NCI-H2107 treated with DMSO at 0.1 percent for 48 hours (cell line): ENCODE measurements around the gene HPN.
A peak's percentile ranks its signal among the peaks of the same experiment; 100 is the strongest.
"Not testable (repeated sequence)": the region's sequence is repeated elsewhere in the genome, so short reads cannot be mapped to it uniquely, and the experiment has no call there.

Source experiments
- DNase-seq: peaks from one replicate; lab custom pipeline; 2025; ENCODE audit not compliant: unreplicated experiment; lab: John Stamatoyannopoulos, UW

Gene HPN

DNA sequence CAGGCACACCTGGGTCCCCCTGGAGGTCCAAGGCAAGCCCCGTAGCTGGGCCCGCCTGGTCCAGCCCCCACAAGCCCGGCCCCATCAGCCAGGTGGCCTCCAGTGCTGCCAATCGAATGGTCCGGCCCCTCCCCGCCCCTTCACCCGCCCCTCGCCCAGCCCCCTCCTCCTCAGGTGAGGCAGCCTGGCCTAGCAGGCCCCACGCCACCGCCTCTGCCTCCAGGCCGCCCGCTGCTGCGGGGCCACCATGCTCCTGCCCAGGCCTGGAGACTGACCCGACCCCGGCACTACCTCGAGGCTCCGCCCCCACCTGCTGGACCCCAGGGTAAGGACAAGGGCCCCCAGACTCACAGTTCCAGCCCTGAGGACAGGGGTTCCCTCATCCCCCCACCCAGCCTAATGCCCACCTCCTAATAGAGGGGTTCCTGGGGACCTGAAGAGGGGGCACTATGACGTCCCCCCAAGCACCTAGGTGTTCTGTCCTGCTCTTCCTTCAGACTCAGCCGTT, at the start of gene HPN:
HPN (plus strand) TSS at position 174 of the 508 bp plus-strand sequence. CDS start 786 bp downstream, outside the sequence.
- no peak for DNase-seq

DNA sequence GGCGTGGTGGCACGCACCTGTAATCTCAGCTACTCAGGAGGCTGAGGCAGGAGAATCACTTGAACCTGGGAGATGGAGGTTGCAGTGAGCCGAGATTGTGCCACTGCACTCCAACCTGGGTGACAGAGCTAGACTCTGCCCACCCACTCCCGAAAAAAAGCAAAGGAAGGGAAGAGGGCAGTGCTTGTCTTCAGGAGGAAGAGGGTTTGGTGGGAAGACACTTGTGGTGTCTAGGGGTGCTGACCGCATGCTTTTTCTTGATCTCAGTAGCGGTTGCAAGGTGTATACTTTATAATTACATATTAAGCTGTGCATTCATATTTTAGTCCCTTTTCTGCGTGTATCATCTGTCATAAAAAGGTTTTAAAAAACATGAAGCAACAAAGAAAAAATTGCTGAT, 48.9 kb upstream of the HPN start:
- DNase-seq = not testable (repeated sequence)

DNA sequence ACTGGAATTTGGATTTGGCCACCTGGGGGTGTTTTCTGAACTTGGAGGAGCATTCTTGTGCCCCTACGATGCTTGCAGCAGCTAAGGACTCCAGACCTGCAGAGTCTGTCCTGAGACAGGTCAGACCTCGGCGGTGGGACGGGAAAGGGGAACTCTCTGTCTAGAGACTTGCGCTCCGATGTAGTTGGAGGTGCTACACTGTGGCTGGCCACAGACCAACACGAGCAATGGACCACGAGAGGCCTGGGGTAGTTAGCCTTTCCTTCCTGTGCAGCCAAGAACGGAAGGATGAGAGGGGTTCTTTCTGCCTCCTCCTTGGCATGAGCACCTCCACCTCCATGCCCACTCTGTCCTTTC, 47.3 kb upstream of the HPN start:
- no peak for DNase-seq

DNA sequence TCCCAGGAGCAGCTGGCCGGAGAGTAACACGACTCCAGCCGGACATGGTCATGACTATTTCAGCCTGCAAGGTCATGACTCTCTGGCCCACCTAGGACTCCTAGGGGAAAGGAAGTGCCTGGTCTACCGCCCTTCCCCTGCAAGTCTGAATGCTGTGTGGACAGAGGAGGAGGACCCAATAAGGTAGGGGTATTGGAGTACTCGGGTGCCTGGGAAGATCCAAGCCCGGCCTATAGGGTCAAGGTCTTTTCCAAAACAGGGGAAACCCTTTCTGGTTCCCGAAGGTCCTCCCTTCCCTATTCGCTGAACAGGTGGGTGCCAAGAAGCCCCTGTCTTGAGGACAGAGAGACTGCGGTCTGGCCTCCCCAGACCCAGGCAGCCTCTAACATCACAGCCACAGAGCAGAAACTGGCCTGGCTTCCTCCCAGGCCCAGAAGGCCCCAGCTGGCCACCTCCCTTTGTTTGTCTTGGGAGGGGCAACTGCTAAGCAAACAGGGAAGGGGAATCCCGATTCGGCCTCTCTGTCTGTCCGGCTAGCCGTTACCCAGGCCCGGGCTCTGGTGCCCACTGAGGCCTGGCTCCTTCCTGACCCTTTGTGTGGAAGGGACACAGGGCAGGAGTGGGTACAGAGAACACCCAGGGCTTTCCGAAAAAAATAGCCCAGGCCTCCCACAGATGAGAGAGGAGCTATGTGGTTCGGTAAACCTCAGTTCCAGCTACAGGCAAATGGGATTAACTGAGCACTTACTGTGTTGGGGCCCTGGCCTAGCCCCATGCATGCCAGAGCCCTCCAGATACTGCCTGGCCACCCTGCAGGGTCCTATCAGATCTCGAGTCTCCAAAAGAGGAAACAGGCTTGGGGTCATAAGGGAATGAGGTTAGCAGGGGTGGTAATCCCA, 46.6 kb upstream of the HPN start:
- DNase-seq = no peak

DNA sequence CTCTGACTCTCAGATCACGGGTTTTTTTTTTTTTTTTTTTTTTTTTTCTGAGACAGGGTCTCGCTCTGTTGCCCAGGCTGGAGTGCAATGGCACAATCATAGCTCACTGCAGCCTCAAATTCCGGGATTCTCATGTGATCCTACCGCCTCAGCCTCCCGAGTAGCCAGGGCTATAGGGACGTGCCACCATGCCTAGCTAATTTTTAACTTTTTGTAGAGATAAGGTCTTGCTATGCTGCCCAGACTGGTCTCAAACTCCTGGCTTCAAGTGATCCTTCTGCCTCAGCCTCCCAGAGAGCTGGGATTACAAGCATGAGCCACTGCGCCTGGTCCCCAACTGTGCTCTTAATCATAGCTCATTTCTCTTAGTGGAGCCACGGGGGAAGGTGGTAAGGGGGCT, 46.0 kb upstream of the HPN start:
- no peak for DNase-seq

DNA sequence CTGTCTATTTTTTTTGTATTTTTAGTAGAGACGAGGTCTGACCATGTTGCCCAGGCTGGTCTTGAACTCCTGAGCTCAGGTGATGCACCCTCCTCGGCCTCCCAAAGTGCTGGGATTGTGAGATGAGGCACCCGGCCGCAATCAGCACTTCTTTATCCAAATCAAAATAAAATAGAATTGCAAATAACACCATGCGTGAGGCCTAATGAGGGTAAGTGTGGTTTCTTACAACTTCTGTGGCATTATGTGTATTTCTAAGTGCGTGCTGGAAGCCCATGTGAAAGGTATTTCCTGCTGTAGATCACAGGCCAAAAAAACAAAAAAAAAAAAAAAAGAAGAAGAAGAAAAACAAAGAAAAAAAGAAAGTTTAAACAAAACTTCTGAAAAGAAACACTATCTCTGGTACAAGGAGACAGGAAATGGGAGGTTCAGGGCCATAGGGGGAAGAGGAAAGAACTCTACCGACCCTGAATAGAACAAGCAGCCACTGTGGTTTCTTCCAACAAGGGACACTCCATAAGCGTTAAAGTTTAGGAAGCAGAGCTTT, 44.4 kb upstream of the HPN start:
- DNase-seq = no peak

DNA sequence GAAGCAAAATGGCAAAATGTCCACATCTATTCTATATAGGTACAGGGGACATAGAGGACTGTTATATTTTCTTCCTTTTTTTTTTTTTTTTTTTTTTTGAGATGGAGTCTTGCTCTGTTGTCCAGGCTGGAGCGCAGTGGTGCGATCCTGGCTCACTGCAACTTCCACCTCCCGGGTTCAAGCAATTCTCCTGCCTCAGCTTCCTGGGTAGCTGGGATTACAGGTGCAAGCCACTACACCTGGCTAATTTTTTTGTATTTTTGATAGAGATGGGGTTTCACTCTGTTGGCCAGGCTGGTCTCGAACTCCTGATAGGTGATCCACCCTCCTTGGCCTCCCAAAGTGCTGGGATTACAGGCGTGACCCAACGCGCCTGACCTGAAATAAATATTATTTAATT, 43.3 kb upstream of the HPN start:
- DNase-seq = not testable (repeated sequence)

DNA sequence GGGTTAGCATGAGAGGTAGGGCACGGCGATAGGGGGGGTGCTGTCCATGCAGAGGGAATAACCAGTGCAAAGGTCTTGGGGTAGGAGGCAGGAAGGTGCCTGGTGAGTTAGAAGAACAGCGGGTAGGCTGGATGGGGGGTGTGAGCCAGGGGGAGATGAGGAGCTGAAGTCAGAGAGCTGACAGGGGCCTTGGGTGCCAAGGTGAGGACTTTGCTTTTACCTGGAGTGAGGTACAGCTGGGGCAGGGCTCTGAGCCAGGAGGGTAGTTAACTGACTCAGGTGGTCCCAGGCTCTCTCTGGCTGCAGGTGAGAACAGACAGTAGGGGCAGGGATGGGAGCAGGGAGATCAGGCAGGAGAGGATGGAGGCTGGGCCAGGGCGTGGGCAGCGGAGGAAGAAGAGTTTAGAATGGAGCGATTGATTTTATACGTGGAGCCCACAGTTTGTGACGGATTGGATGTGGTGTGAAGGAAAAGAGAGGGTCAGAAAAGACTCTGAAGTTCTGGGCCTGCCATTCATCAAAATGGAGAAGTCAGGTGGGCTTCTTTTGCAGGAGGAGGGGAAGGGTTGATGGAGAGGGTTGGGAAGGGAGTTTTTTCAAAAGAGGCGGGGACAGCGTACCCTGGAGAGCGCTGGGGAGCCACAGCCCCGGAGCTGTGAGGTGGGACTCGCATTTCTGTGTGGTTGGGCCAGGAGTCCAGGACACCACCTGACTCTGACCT, 42.6 kb upstream of the HPN start:
- no peak for DNase-seq

DNA sequence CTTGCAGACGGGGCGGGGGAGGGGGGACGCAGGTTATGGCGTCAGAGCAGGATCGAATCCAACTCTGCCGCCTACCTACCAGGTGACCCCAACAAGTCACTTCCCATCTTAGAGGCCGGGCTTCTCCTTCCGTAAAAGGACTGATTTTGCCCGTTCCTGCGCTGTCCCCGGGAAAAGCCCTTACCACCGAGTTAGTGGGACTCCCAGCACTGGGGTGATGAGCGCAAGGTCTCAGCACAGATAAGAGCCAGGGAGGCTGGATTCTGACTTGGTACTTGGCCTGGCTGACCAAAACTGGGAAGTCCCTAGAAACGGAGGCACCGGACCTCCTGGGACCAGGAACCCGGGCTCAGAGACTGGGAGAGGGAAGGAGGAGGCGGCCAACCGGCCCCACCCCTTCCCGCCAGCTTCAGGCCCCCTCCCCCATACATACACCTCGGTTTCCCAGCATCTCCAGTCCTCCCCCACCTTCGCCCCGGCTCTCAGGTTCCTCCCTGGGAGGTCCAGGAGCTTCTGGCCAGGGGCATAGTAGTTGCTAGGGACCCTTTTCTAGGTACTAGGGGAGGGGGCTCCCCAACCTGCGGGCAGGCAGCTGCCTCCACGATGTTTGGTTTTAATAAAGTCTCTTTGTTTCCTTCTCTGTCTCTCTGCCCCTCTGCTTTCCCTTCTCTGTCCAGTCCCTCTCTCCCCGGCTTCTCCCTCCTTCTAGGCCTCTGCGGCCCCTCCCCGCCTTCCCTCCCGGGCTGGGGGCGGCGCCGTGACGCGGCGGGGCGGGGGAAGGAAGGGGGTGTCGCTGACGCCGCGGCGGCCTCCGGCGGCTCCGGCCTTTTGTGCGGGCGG, 41.8 kb upstream of the HPN start, which contains the start of gene GRAMD1A:
GRAMD1A (plus strand) TSS at position 826 of the 840 bp plus-strand sequence. CDS start 156 bp downstream, outside the sequence.
- peak; percentile 31 for DNase-seq

DNA sequence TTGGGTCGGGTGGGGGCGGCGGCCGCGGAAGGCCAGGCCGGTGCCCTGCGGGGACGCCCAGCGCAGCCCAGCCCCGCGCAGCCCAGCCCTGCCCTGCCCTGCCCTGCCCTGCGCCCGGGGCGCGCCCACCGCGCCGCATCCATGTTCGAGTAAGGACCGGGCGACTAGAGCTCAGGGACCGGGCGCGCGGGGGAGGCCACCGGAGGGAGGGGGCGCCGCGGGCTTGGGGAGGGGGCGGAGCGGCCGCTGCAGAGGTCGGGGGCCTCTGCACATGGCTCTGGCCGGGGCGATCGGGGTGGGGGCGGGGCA, 41.2 kb upstream of the HPN start:
- no peak for DNase-seq

DNA sequence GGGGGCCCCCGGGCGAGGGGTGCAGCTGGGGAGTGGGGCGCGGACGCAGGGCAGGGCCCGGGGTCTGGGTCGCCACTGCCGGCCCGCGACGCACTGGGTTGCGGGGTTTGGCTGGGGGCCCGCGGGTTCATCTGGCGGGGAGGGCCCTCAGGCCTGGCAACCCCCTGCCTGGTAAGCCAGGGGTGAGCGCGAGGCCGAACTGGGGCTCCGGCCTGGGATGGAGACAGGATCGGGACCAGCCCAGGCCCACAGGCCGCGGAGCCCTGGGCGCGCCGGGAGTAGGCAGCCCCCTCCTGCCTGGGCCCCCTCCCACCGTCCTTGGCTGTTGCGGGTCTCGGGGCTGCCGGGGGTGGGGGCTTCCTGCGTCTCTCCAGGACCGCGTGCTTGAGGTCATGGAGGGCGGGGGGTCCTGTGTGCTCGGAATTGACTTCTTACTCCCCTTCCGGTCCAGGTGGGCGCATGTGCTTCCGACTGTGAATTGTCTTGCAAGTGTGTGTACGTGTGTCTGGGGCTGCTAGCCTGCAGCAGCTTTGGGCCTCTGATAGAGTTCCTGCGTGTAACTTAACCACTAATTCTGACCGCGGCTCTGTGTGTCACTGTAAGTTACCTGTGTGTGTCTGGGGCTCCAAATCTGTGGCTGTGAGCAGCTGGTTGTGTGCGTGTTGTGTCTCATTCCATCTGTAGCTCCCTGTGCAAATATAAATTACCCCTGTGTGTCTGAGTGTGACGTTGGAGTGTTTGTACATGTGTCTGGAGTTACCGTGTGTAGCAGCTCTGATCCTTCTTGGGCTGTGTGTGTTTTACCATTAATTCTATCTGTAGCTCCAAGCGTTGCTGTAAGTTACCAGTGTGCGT, 40.6 kb upstream of the HPN start:
- DNase-seq = peak; percentile 10

DNA sequence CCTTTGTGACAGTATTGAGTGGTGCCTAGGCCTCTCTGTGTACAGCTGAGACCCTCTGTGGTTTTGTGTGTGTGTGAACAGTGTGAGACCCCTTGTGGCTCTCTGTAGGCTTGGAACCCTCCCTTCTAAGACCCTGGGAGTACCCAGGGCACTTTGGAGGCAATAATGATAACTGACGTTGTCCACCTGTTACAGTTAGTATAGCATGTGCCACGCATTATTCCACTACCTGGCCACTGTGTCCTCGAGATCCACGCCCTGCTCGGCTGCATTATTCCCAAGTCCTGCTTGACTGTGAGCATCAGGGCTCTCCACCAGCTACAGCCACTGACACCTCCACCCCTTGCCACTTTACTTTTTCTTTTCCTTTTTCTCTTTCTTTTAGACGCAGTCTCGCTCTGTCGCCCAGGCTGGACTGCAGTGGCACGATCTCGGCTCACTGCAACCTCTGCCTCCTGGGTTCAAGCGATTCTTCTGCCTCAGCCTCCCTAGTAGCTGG, 39.4 kb upstream of the HPN start:
- DNase-seq = no peak

DNA sequence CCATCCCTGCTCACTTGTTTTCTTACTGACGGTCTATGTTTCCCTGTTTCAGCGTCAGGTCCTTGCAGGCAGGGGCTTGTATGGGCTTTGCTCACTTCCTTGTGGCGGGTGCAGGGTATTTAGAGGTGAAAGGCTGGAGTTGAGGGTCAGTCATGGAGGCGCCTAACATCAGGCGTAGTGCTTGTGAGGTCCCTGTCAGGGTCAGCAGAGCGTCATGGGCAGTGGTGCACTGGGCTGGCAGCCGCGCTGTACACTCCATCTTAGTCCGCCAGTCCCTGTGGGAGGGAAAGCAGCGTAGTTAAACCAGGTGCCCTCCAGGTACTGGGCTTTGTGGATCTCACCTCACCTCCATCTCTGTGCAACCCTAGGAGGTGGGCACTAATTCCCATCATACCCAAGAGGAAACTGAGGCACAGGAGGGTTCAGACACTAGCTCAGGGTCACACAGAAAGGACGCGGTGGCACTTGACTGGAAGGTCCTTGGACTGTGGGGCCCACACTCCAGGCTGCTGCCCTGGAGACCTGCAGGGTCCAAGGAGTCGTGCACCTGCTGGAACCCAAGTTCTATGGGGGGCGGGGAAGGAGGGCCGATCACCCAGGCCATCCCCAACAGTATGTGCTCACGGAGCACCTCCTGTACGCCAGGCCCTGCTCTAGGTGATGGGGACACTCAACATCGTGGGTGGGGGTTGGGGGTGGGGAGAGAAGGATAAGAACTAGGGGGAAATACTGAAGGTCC, 36.8 kb upstream of the HPN start:
- no peak for DNase-seq

DNA sequence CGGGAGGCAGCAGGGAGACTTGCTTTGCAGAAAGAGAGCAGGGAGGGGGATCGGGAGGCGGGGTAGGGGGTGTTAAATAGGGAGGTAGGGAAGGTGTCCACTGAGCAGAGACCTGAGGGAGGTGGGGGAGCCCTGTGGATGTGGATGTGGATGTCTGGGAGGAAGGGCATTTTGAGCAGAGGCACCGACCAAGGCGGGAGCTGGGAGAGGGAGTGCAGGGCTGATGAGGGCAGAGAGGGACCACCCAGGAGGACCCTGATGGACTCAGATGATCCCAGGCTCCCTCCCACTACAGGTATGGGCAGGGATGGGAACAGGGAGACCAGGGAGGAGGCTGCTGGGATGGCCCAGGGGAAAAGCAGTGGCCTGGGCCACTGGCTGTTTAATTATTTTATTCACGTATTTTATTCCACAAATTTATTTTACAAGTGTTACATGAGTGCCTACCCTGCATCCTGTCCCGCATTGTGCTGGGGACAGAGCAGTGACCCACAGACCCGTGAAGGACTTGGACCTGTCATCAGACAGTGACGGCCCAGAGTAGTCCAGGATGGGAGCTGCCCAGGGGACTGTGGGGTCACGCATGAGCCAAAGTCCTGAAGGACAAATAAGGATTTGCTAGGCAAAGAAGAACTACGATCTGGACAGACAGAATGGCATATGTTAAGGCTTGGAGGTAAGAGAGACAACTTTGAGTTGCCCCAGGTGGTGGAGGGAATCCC, 36.1 kb upstream of the HPN start:
- DNase-seq = no peak

DNA sequence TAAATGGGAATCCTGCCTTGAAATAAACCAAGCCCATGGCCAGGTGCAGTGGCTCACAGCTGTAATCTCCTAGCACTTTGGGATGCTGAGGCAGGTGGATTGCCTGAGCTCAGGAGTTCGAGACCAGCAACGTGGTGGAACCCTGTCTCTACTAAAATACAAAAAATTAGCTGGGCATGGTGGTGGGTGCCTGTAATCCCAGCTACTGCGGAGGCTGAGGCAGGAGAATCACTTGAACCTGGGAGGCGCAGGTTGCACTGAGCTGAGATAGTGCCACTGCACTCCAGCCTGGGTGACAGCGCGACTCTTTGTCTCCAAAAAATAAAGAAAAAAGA, 35.5 kb upstream of the HPN start:
- not testable (repeated sequence) for DNase-seq

DNA sequence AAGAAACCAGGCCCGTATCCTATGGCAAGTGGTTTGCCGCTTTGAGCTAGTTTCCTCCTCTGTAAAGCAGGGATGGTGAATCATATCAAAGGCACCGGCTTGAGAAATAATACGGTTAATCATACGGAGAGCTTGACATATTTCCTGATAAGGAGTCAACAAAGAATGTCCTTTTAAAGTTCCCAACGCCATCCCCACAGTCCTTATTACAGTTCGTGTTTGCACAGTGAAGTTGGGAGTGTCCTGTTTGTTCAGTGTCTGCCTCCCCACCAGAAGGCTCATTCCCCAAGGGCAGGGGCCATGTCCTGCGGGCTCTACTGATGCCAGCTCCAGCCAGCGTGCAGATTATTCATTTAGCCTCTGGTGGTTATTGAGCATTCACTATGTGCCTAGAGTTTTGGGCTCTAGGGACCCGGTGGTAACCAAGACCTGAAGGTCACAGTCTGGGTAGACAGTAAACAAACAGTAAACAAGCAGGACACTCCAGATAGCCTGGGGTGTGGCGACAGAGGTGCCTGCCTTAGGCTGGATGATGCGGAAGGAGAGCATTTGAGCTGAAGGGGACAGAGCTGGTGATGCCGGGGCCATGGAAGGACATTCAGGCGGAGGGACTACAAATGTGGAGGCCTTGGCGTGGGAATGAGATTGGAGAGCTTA, 35.1 kb upstream of the HPN start:
- no peak for DNase-seq

DNA sequence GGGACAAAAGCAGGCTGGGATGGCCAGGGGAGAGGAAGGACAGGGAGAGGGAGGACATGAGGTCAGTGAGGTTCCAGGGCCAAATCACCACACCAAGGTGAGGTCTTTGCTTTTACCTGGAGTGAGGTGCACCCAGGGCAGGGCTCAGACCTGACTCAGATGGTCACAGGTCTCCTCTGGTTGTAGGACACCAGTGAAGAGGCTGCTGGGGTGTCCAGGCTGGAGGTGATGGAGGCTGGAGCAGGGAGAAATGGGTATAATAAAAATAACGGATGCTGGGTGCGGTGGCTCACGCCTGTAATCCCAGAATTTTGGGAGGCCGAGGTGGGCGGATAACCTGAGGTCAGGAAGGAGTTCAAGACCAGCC, 34.5 kb upstream of the HPN start:
- no peak for DNase-seq

DNA sequence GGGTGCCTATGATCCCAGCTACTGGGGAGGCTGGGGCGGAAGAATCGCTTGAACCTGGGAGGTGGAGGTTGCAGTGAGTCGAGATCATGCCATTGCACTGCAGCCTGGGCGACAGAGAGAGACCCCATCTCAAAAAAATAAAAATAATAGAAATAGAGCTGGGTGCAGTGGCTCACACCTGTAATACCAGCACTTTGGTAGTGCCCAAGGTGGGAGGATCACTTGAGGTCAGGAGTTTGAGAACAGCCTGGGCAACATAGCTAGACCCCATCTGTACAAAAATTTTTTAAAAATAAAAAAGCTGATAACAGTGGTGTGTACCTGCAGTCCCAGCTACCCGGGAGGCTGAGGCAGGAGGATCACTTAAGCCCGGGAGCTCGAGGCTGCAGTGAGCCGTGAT, 34.1 kb upstream of the HPN start:
- DNase-seq = not testable (repeated sequence)
